ENCODE measurements around the gene SLC4A9.
"Not testable (repeated sequence)": the region's sequence is repeated elsewhere in the genome, so short reads cannot be mapped to it uniquely, and the experiment has no call there.

The SLC4A9 gene

GRCh38 chr5:140420665-140421361, 60.8 kb downstream of the SLC4A9 start:
- Histone ChIP-seq H3K36me3 (ENCODE audit: low read depth) (peaks cover 15% of the 10 kb centered on the region), H3K9me3 (ENCODE audit: severe bottlenecking) (no peaks in the 10 kb centered on the region), H3K4me1 (ENCODE audit: insufficient read depth, poor library complexity, severe bottlenecking) (no peaks in the 10 kb centered on the region), H3K4me3 (ENCODE audit: severe bottlenecking) (no peak overlapping the region), H3K27me3 (ENCODE audit: insufficient read depth, poor library complexity, severe bottlenecking) (no peaks in the 10 kb centered on the region), H3K27ac (ENCODE audit: poor library complexity, severe bottlenecking) (no peak overlapping the region)
- ATAC-seq (ENCODE audit: low read depth) (no peak), DNase-seq (ENCODE audit: low spot score) (no peak)
- no peak for TF ChIP-seq CTCF (IDR thresholded peaks at IDR 0.05; ENCODE audit: poor library complexity, severe bottlenecking)

GRCh38 chr5:140421375-140421774, 61.4 kb downstream of the SLC4A9 start:
- not testable (repeated sequence) for ATAC-seq (ENCODE audit: low read depth); DNase-seq (ENCODE audit: low spot score); H3K4me1 ChIP-seq (ENCODE audit: insufficient read depth, poor library complexity, severe bottlenecking); H3K9me3 ChIP-seq (ENCODE audit: severe bottlenecking); H3K27ac ChIP-seq (ENCODE audit: poor library complexity, severe bottlenecking); H3K27me3 ChIP-seq (ENCODE audit: insufficient read depth, poor library complexity, severe bottlenecking); H3K4me3 ChIP-seq (ENCODE audit: severe bottlenecking)
- peaks cover 12% of the 10 kb centered on the region for H3K36me3 ChIP-seq (ENCODE audit: low read depth)

GRCh38 chr5:140423609-140424008, 63.6 kb downstream of the SLC4A9 start:
- Histone ChIP-seq H3K36me3 (ENCODE audit: low read depth) (peaks cover 7% of the 10 kb centered on the region; the same call in 1 of the 2 replicates), H3K4me1 (ENCODE audit: insufficient read depth, poor library complexity, severe bottlenecking) (no peaks in the 10 kb centered on the region), H3K9me3 (ENCODE audit: severe bottlenecking) (no peaks in the 10 kb centered on the region), H3K4me3 (ENCODE audit: severe bottlenecking) (no peak overlapping the region), H3K27me3 (ENCODE audit: insufficient read depth, poor library complexity, severe bottlenecking) (no peaks in the 10 kb centered on the region), H3K27ac (ENCODE audit: poor library complexity, severe bottlenecking) (no peak overlapping the region)
- no peak for TF ChIP-seq CTCF (IDR thresholded peaks at IDR 0.05; ENCODE audit: poor library complexity, severe bottlenecking)
- DNase-seq (ENCODE audit: low spot score) (no peak), ATAC-seq (ENCODE audit: low read depth) (no peak)

GRCh38 chr5:140424135-140424534, 64.1 kb downstream of the SLC4A9 start:
- Histone ChIP-seq H3K27ac (ENCODE audit: poor library complexity, severe bottlenecking) (no peak overlapping the region), H3K9me3 (ENCODE audit: severe bottlenecking) (no peaks in the 10 kb centered on the region), H3K36me3 (ENCODE audit: low read depth) (peaks cover 7% of the 10 kb centered on the region; the same call in 1 of the 2 replicates), H3K27me3 (ENCODE audit: insufficient read depth, poor library complexity, severe bottlenecking) (no peaks in the 10 kb centered on the region), H3K4me3 (ENCODE audit: severe bottlenecking) (no peak overlapping the region), H3K4me1 (ENCODE audit: insufficient read depth, poor library complexity, severe bottlenecking) (no peaks in the 10 kb centered on the region)
- no peak for TF ChIP-seq CTCF (IDR thresholded peaks at IDR 0.05; ENCODE audit: poor library complexity, severe bottlenecking)
- DNase-seq (ENCODE audit: low spot score) = no peak
- ATAC-seq (ENCODE audit: low read depth) = no peak
